ENCODE measurements around the gene ATG9A.

DNA sequence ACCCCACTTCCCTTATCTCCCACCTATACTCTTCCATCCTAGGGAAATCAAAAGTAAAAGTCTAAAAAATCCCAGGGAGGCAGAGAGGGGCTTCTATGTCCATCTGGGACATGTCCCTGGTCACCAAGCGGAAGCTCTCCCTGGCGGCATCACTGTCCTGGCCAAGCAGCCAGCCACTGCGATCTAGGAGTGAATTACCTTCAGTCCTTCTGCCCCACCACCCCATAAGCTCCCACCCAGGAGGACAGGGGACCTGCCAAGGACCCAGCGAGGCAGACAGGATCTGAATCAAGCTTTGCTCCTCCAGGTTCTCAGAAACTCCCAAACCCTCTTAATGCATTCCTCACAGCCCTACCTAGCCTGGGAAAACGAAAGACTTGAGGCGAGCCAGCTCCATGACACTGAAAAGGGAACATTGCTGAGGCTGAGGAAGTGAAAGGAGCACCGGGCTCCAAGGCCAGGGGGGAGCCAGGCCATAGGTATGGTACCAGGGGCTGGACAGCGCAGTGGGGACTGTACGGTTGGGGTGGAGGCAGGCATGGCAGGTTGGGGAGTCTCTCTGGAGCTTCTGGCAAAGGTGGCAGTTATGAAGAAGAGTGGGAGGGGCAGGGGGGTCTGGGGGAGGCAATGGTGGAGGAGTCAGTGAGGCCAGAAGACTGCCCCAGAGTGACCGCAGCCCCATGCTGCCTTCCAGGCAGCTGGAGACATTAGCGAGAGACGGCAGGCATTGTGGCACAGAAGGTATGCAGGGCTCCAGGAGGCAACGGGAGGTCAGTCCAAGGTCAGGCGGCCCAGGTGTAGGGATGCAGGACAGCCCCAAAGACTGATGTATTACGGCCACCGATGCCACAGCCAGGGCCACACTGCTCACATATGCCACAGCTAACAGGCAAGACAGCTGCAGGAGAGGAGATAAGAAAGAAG, 56.9 kb downstream of the ATG9A start:
- TF ChIP-seq CTCF (IDR thresholded peaks at IDR 0.05), result no peak
- no peak for TF ChIP-seq POLR2A (IDR thresholded peaks at IDR 0.05)

Data from uterus (tissue), 2 donors.